ENCODE results near the gene C4BPA.
A peak's percentile ranks its signal among the peaks of the same experiment; 100 is the strongest.

Gene C4BPA

DNA sequence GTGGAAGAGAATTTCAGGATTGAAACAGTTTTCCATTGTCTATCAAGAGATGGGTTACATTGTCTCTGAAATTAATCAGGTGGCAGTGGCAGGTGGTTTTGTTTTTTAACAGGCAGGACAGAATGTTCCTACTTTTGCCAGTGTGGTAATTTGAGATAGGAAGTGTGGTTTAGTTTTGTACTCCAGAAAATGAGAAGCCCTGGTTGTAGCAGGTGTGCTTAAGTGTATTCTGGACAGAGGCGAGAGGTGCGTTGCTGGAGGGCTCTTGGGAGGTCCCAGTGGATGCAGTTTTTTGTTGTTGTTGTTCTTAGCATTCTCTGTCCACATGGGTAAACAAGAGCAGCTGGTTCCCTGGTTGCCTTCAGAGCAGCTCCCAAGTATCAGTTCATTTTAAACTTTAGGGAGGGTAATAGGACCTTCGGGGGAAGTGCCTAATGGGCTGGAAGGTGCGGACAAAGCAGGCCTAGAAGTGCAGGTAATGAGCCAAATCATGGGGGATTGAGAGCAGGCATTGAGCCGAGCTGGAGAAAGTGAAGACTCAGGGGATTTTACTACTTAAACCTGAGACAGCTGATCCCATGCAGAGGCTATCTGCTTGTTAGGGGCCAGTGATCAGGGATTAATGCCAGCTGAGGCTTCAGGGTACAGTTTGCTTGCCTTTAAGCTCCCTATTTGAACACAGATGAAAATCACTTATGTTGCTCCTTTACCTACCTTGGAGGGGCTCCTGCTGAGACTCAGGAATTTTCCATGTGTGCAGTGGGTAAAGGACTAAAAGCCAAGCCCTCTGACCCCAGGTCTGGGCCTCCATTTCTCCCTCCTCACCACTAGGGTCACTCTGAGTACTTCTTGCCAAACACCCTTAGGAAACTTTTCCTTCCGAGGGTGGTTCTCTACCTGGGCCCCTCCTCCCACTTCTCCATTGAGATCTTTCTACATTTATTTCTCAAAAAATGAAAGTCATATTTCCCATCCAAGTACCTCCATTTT lies 44.9 kb upstream of the C4BPA start:
- H3K4me1 Mint-ChIP-seq: peaks cover 16% of the 10 kb centered on the region
- DNase-seq: peak; percentile 15

DNA sequence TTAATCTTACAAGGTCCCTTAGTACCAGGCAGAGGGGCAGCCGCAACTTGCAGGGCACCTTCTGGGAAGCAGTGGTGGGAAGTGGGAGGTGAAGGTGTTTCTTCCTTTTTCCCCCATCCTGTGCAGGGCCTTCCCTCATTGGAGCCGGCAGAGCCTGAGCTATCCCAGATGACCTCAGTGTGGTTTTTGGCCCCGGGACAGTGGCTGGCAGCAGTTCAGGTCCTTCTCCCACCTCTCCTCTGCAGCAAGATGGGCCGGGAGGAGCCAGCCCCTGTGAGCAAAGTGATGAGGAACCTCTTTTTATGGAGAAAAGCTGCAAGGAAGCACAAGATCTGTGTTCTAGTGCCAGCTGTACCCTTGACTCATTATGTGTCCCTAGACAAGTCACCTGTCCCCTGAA lies 44.2 kb upstream of the C4BPA start:
- TF ChIP-seq, protein P1, sequence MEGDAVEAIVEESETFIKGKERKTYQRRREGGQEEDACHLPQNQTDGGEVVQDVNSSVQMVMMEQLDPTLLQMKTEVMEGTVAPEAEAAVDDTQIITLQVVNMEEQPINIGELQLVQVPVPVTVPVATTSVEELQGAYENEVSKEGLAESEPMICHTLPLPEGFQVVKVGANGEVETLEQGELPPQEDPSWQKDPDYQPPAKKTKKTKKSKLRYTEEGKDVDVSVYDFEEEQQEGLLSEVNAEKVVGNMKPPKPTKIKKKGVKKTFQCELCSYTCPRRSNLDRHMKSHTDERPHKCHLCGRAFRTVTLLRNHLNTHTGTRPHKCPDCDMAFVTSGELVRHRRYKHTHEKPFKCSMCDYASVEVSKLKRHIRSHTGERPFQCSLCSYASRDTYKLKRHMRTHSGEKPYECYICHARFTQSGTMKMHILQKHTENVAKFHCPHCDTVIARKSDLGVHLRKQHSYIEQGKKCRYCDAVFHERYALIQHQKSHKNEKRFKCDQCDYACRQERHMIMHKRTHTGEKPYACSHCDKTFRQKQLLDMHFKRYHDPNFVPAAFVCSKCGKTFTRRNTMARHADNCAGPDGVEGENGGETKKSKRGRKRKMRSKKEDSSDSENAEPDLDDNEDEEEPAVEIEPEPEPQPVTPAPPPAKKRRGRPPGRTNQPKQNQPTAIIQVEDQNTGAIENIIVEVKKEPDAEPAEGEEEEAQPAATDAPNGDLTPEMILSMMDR (IDR thresholded peaks at IDR 0.05): no peak
- H3K36me3 Mint-ChIP-seq (ENCODE audit: low read depth): peaks cover 11% of the 10 kb centered on the region
- no peaks in the 10 kb centered on the region for H3K9me3 Mint-ChIP-seq
- no peak for DNase-seq
- H3K4me1 Mint-ChIP-seq: peaks cover 16% of the 10 kb centered on the region
- H3K27ac Mint-ChIP-seq: no peak overlapping the region
- peaks cover 13% of the 10 kb centered on the region for H3K27me3 Mint-ChIP-seq (ENCODE audit: low read depth, poor library complexity)
- no peak overlapping the region for H3K4me3 Mint-ChIP-seq

More for the DNA sequence above, 44.9 kb upstream of the C4BPA start:
- H3K27ac Mint-ChIP-seq: peak overlapping the region; percentile 62
- no peaks in the 10 kb centered on the region for H3K9me3 Mint-ChIP-seq
- no peak overlapping the region for H3K4me3 Mint-ChIP-seq
- peaks cover 20% of the 10 kb centered on the region for H3K27me3 Mint-ChIP-seq (ENCODE audit: low read depth, poor library complexity)
- TF ChIP-seq, protein P1 (IDR thresholded peaks at IDR 0.05): no peak
- H3K36me3 Mint-ChIP-seq (ENCODE audit: low read depth): peaks cover 8% of the 10 kb centered on the region

DNA sequence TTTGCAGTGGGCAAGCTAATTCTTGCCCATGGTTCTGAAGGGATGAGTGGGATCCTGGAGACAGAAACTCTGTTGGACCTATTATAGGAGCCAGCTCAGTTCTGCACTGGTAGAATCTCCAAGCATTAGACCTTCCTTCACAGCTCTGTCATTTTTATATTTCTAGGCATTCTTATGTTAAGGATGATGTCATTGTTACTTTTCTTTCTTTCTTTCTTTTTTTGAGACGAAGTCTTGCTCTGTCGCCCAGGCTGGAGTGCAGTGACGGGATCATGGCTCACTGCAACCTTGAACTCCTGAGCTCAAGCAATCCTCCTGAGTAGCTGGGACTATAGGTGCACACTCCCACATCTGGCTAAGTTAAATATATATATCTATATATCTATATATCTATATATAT lies 43.4 kb upstream of the C4BPA start:
- Mint-ChIP-seq H3K9me3 (no peaks in the 10 kb centered on the region), H3K4me1 (peaks cover 16% of the 10 kb centered on the region), H3K36me3 (ENCODE audit: low read depth) (peaks cover 11% of the 10 kb centered on the region), H3K27ac (no peak overlapping the region), H3K27me3 (ENCODE audit: low read depth, poor library complexity) (peaks cover 9% of the 10 kb centered on the region), H3K4me3 (no peak overlapping the region)
- TF ChIP-seq, protein P1 (IDR thresholded peaks at IDR 0.05): no peak
- DNase-seq: no peak

DNA sequence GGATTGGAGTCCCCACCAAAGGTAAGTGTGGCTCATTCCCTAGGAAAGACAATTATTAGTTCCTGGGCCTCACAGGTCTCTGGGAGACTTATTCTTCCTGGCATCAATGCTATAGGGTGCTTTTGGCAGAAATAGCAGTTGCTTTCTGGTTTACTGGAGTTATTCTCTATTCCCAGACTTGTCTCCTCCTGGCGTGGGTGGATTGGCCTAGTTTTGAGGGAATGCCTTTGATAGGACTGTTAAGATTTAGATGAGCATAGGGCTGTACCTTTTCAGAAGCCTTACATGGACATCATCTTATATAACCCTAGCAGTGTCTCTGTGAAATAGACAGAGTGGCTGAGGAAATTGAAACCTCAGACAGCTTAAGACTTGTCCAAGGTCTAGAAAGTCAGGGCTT lies 42.0 kb upstream of the C4BPA start:
- Mint-ChIP-seq H3K36me3 (ENCODE audit: low read depth) (peaks cover 11% of the 10 kb centered on the region), H3K27ac (no peak overlapping the region), H3K4me3 (no peak overlapping the region), H3K27me3 (ENCODE audit: low read depth, poor library complexity) (peaks cover 5% of the 10 kb centered on the region), H3K4me1 (peaks cover 18% of the 10 kb centered on the region), H3K9me3 (no peaks in the 10 kb centered on the region)
- TF ChIP-seq, protein P1 (IDR thresholded peaks at IDR 0.05): no peak
- no peak for DNase-seq

DNA sequence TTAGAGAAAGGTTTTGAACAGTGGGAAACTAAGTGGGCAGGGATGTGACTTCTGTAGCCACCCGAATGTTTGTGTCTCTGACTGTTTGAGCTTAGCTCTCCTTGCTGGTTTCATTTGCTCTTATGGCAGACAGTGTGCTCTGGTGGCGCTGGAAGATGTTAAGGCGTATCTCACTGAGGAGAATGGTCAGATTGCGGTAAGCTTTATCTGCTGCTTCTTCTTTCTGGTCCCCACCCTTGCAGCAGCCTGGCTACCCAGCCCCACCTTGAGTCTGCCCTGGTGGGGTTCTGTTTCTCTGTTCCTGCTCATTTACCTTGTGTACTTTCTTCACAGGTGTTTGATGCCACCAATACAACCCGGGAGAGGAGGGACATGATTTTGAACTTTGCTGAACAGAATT lies 41.0 kb upstream of the C4BPA start:
- no peaks in the 10 kb centered on the region for H3K9me3 Mint-ChIP-seq
- H3K4me1 Mint-ChIP-seq: peaks cover 24% of the 10 kb centered on the region
- peaks cover 11% of the 10 kb centered on the region for H3K36me3 Mint-ChIP-seq (ENCODE audit: low read depth)
- H3K4me3 Mint-ChIP-seq: no peak overlapping the region
- no peak overlapping the region for H3K27ac Mint-ChIP-seq
- H3K27me3 Mint-ChIP-seq (ENCODE audit: low read depth, poor library complexity): peaks cover 5% of the 10 kb centered on the region
- TF ChIP-seq, protein P1 (IDR thresholded peaks at IDR 0.05): no peak
- no peak for DNase-seq
